ENCODE measurements around the gene JAG2.
A peak's percentile ranks its signal among the peaks of the same experiment; 100 is the strongest.

Gene JAG2

GRCh38 chr14:105193916-105194782 lies 25.6 kb upstream of the JAG2 start:
- peak; percentile 60 for ATAC-seq
- TF ChIP-seq CREB5 (CRISPR knock-in tag; IDR thresholded peaks at IDR 0.05; ENCODE audit: low read depth) (no peak), ZFP3 (CRISPR knock-in tag; IDR thresholded peaks at IDR 0.05) (no peak), ZC3H10 (CRISPR knock-in tag; IDR thresholded peaks at IDR 0.05) (no peak), ZNF70 (CRISPR knock-in tag; IDR thresholded peaks at IDR 0.05) (no peak), ZNF565 (CRISPR knock-in tag; conservative IDR thresholded peaks at IDR 0.05; ENCODE audit: low read depth) (no peak), BACH2 (CRISPR knock-in tag; IDR thresholded peaks at IDR 0.05; ENCODE audit: borderline replicate concordance) (no peak), ZFP30 (CRISPR knock-in tag; IDR thresholded peaks at IDR 0.05) (no peak), ESRRG (CRISPR knock-in tag; IDR thresholded peaks at IDR 0.05) (no peak)

GRCh38 chr14:105192866-105193731 lies 24.5 kb upstream of the JAG2 start:
- TF ChIP-seq TOX (CRISPR knock-in tag; IDR thresholded peaks at IDR 0.05; ENCODE audit: borderline replicate concordance) (no peak), ZC3H10 (CRISPR knock-in tag; IDR thresholded peaks at IDR 0.05) (no peak)
- no peak for ATAC-seq

GRCh38 chr14:105187935-105188524 lies 19.5 kb upstream of the JAG2 start:
- ATAC-seq = no peak
- no peak for TF ChIP-seq CSRNP3 (CRISPR knock-in tag; IDR thresholded peaks at IDR 0.05)
- TF ChIP-seq CREB5 (CRISPR knock-in tag; IDR thresholded peaks at IDR 0.05; ENCODE audit: low read depth) = no peak
- no peak for TF ChIP-seq POU6F1 (CRISPR knock-in tag; IDR thresholded peaks at IDR 0.05; ENCODE audit: borderline replicate concordance, low read depth)
- no peak for TF ChIP-seq ZC3H10 (CRISPR knock-in tag; IDR thresholded peaks at IDR 0.05)
- TF ChIP-seq ZNF70 (CRISPR knock-in tag; IDR thresholded peaks at IDR 0.05) = no peak
- TF ChIP-seq SNAI2 (CRISPR knock-in tag; IDR thresholded peaks at IDR 0.05) = no peak
- no peak for TF ChIP-seq ZFP3 (CRISPR knock-in tag; IDR thresholded peaks at IDR 0.05)
- no peak for TF ChIP-seq GLIS3 (CRISPR knock-in tag; IDR thresholded peaks at IDR 0.05)
- TF ChIP-seq ISL1 (CRISPR knock-in tag; IDR thresholded peaks at IDR 0.05) = no peak
- TF ChIP-seq TSHZ2 (CRISPR knock-in tag; IDR thresholded peaks at IDR 0.05) = no peak
- no peak for TF ChIP-seq CSDC2 (CRISPR knock-in tag; IDR thresholded peaks at IDR 0.05)
- no peak for TF ChIP-seq OSR1 (CRISPR knock-in tag; IDR thresholded peaks at IDR 0.05)
- TF ChIP-seq ESRRG (CRISPR knock-in tag; IDR thresholded peaks at IDR 0.05) = no peak
- no peak for TF ChIP-seq PPARA (CRISPR knock-in tag; IDR thresholded peaks at IDR 0.05; ENCODE audit: borderline replicate concordance)
